HuH-7 (cell line): ENCODE results near the gene KRTAP1-4.
"Not testable (repeated sequence)": the region's sequence is repeated elsewhere in the genome, so short reads cannot be mapped to it uniquely, and the experiment has no call there.

Source experiments
- DNase-seq: peaks from one replicate; pipeline ENCODE4 v3.0.0; 2011; ENCODE audit warnings: low spot score

The KRTAP1-4 gene

GRCh38 chr17:41029633-41030245 is at the start of gene KRTAP1-4:
Gene KRTAP1-4 (minus strand): TSS chr17:41030195. CDS start chr17:41030078, 117 bp downstream.
- DNase-seq: no peak

- no peak for DNase-seq
Measured at GRCh38 chr17:41076788-41077187, 46.8 kb upstream of the KRTAP1-4 start.

GRCh38 chr17:41073676-41074075 is 43.7 kb upstream of the KRTAP1-4 start:
- no peak for DNase-seq

GRCh38 chr17:41071606-41072360 is 41.8 kb upstream of the KRTAP1-4 start:
- DNase-seq: no peak

GRCh38 chr17:41069031-41069430 is 39.0 kb upstream of the KRTAP1-4 start:
- DNase-seq: no peak

- no peak for DNase-seq
Measured at GRCh38 chr17:41067281-41067680, 37.3 kb upstream of the KRTAP1-4 start.

- no peak for DNase-seq
Measured at GRCh38 chr17:41065829-41066624, 36.0 kb upstream of the KRTAP1-4 start, which contains the start of gene KRTAP2-4. Gene KRTAP2-4 (minus strand): TSS chr17:41065879. CDS start chr17:41065845, 34 bp downstream.

GRCh38 chr17:41065016-41065689 is 35.2 kb upstream of the KRTAP1-4 start:
- not testable (repeated sequence) for DNase-seq

- DNase-seq: no peak
Measured at GRCh38 chr17:41064301-41064700, 34.3 kb upstream of the KRTAP1-4 start.

- no peak for DNase-seq
Measured at GRCh38 chr17:41063449-41063848, 33.5 kb upstream of the KRTAP1-4 start.

GRCh38 chr17:41061964-41062363 is 32.0 kb upstream of the KRTAP1-4 start:
- DNase-seq: no peak

- DNase-seq: no peak
Measured at GRCh38 chr17:41060052-41060604, 30.1 kb upstream of the KRTAP1-4 start, which contains the start of gene KRTAP2-3. Gene KRTAP2-3 (minus strand): TSS chr17:41060114. CDS start chr17:41060050, 64 bp downstream.

- not testable (repeated sequence) for DNase-seq
Measured at GRCh38 chr17:41059276-41060051, 29.5 kb upstream of the KRTAP1-4 start.

- no peak for DNase-seq
Measured at GRCh38 chr17:41058741-41059140, 28.7 kb upstream of the KRTAP1-4 start.

GRCh38 chr17:41057547-41057946 is 27.6 kb upstream of the KRTAP1-4 start:
- DNase-seq: no peak

GRCh38 chr17:41055130-41055529 is 25.1 kb upstream of the KRTAP1-4 start, which contains the start of gene KRTAP2-2:
Gene KRTAP2-2 (minus strand): TSS chr17:41055230. CDS start chr17:41055211, 19 bp downstream.
- DNase-seq: not testable (repeated sequence)

- not testable (repeated sequence) for DNase-seq
Measured at GRCh38 chr17:41054556-41054955, 24.6 kb upstream of the KRTAP1-4 start.

GRCh38 chr17:41054025-41054424 is 24.0 kb upstream of the KRTAP1-4 start:
- no peak for DNase-seq

- DNase-seq: no peak
Measured at GRCh38 chr17:41052566-41052965, 22.6 kb upstream of the KRTAP1-4 start.

- no peak for DNase-seq
Measured at GRCh38 chr17:41049110-41049509, 19.1 kb upstream of the KRTAP1-4 start.

GRCh38 chr17:41048441-41048840 is 18.4 kb upstream of the KRTAP1-4 start:
- no peak for DNase-seq
